GM12891 (cell line): ENCODE results near the gene CENPM.
A peak's percentile ranks its signal among the peaks of the same experiment; 100 is the strongest.
"Not testable (repeated sequence)": the region's sequence is repeated elsewhere in the genome, so short reads cannot be mapped to it uniquely, and the experiment has no call there.

Experiments used
- DNase-seq: peaks from one replicate; pipeline ENCODE4 v3.0.0; 2011; ENCODE audit warnings: low spot score; ENCODE audit not compliant: insufficient read length
- FAIRE-seq: peaks from 2 replicates; lab custom pipeline; 2011; peaks lifted over from hg19 to GRCh38; lab: Jason Lieb, UNC
- PAX5 ChIP-seq: IDR thresholded peaks from 2 replicates; pipeline ENCODE4 v1.6.1; 2011; ENCODE audit warnings: low read length, moderate library complexity, mild to moderate bottlenecking; ENCODE audit not compliant: insufficient read depth, severe bottlenecking
- POLR2A ChIP-seq: IDR thresholded peaks from 2 replicates; pipeline ENCODE4 v1.6.1; 2011; ENCODE audit warnings: low read depth, low read length, control low read depth
- POLR2AphosphoS5 ChIP-seq: IDR thresholded peaks from 2 replicates; pipeline ENCODE4 v1.6.1; 2011; ENCODE audit warnings: low read depth, low read length, control low read depth
- POU2F2 ChIP-seq: IDR thresholded peaks from 2 replicates; pipeline ENCODE4 v1.6.1; 2011; ENCODE audit warnings: low read depth, mild to moderate bottlenecking, control low read depth, low read length, moderate library complexity
- SPI1 ChIP-seq: IDR thresholded peaks from 2 replicates; pipeline ENCODE4 v1.6.1; 2011; ENCODE audit warnings: low read depth, low read length, control low read depth
- TAF1 ChIP-seq: IDR thresholded peaks from 2 replicates; pipeline ENCODE4 v1.6.1; 2011; ENCODE audit warnings: low read depth, low read length, control low read depth

CENPM gene

DNA sequence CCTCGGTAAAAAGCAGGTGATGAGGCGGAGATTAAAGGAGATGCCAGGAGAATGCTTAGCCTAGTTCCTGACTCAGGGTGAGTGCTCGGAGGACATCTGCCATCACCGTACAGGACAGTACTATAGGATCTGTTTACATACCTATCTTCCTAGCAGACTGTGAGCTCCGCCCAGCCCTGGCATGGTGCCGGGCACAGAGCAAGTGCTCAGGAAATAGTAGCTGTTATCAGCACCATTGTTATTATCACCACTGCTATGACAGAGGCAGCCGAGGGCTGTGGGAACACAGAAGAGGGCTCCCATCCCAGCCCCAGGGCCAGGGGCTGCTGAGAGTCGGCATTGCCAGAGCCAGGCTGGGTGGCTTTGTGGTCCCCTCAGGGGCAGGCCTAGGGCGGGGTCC lies 21.6 kb upstream of the CENPM start:
- TF ChIP-seq SPI1 (no peak), POLR2A (no peak), POU2F2 (no peak), PAX5 (no peak), TAF1 (no peak), POLR2AphosphoS5 (no peak)
- DNase-seq = no peak
- no peak for FAIRE-seq

DNA sequence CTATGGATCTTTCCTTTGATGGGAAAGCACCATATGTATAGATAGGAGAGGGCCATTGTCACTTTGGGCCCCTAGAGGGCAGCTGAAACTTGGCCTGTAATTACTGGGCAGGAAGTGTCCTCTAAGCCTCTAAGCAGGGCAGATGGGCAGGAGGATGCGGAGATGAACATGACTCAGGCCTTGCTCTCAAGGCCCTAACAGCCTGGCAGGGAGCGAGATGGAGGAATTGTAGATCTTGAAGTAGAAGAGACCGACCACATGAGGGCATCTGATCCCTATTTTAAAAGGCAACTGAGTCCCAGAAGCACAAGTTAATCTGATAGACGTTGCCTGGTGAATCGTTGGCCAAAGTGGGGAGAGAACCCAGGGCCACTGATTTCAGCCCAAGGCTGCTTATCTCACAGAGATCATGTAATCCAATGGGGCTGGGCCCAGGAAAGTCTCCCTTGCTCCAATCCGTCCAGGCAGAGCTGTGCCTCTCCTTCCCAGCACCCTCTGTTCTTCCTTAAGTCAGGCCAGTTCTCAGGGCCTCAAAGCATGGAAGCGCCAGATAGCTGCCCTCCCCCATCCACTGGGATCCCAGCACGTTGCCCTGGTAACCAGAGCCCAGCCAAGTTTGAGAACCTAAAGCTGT lies 19.8 kb upstream of the CENPM start:
- no peak for TF ChIP-seq SPI1
- TF ChIP-seq POU2F2 = no peak
- TF ChIP-seq POLR2AphosphoS5 = no peak
- TF ChIP-seq TAF1 = no peak
- TF ChIP-seq POLR2A = no peak
- no peak for TF ChIP-seq PAX5
- DNase-seq (peak; percentile 49), FAIRE-seq (peak; percentile 87)

DNA sequence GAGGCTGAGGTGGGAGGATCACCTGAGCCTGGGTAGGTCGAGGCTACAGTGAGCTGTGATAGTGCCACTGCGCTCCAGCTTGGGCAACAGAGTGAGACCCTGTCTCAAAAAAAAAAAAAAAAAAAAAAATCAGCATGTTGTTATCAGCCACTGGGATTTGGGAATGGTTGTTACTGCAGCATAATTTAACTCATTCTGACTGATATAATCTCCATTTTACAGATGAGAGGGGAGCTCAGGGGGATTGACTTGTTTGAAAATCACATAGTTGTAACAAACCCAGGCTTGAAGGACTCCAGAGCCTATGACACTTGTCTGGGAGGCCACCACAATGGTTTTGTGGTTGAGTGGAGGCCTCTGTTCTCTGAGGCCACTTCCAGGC lies 19.3 kb upstream of the CENPM start:
- no peak for DNase-seq
- FAIRE-seq = no peak
- TF ChIP-seq POU2F2 (no peak), POLR2A (no peak), SPI1 (no peak), TAF1 (no peak), PAX5 (no peak), POLR2AphosphoS5 (no peak)

DNA sequence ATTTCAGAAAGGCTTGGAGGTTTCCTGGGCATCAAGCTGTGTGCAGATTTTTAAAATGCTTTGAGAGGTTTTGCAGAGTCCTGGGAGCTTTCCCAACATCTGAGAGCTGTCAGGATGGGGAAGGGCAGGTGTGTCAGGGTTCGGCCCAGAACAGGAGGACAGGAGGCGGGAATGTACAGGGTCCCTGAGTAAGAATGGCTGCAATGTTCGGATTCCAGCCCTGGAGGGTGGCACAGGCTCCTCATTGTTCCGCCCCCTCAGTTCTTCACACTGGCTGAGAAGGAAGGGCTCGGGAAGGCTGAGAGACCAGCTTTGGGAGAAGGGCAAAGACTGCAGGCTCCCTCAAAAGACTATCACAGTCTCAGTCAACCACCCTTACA lies 17.1 kb upstream of the CENPM start:
- DNase-seq (no peak), FAIRE-seq (no peak)
- no peak for TF ChIP-seq POLR2A
- TF ChIP-seq POU2F2 = no peak
- TF ChIP-seq POLR2AphosphoS5 = no peak
- TF ChIP-seq TAF1 = no peak
- TF ChIP-seq PAX5 = no peak
- no peak for TF ChIP-seq SPI1

DNA sequence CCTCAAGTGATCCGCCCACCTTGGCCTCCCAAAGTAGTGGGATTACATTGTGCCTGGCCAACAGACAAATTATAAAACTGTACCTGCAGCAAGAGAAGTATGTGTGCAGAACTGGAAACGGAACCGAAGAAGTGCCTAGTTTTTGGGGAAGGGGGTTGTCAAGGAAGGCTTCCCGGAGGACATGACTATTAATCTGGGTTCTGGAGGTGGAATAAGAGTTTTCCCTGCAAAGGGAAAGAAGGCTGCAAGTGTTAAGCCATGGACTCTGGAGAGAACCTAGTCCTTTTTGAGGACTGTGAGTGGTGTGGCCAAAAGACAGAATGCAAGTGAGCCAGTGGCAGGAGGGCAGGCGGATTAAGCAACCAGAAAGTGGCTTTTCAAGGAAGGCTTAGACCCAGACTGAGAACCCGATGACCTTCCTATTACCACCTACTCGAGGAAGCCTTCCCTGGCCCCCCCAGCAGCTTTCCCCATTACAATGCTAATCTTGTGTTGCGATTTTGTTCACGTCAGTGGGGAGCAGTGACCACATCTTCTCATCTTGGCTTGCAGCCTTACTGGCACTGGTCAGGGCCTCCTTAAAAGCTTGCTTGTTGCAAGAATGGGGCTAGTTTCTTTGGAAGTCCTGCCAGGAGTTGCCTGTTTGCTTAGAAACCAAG lies 16.6 kb upstream of the CENPM start:
- no peak for DNase-seq
- FAIRE-seq = no peak
- TF ChIP-seq PAX5 (no peak), POLR2AphosphoS5 (no peak), SPI1 (no peak), TAF1 (no peak), POLR2A (no peak), POU2F2 (no peak)

DNA sequence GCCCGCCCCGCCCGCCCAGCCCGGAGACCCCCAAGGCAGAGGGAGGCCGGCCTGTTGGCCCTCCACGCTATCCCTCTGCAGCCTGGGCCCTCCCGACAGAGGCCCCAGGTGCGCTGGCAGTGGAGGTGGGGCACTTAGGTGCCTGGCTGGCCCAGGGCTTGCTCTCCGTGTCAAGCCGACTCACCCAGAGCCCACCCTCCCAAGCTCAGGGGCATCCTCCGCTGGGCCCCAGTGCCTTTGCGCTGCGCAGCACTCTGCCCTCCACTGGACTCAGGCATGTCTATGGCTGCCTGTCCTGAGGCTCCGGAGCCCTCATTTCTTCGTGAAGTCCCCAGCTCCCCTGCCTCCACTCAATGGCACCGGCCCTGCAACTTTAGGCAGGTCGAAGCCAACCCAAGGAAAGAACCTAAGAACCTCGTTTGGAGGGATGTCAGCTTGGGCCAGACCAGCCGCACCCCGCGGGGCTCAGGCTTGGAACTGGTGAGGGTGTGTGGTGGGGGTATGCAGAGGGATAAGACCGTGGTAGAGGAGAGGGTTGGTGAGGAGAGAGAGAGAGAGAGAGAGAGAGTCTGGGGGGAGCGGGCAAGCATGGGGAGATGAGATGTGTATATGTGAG lies 11.1 kb upstream of the CENPM start:
- FAIRE-seq (no peak), DNase-seq (no peak)
- TF ChIP-seq TAF1 (0 out of 2 replicates have a peak, but pooled peaks have one; percentile 2), SPI1 (no peak)

DNA sequence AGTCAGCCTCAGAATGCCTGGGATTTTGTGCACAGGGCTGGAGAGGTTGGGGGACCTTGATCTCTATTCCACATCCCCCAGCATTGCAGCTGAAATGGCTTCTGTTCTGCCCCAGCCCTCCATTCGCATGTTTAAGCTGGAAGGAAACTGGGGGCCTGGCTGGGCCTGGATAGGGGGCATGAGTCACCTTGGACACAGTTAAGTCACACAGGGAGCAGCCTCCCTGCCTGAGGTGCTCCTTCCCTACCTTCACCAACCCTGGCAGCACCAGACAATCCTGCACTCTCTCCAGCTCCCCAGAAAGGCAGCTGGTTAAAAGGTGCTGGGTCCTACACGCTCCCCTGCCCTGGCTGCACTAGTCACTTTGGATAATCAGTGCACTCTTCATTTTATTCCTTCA lies 5.8 kb upstream of the CENPM start:
- FAIRE-seq = no peak
- TF ChIP-seq PAX5 (no peak), TAF1 (no peak), POLR2A (no peak), POLR2AphosphoS5 (no peak), SPI1 (no peak), POU2F2 (no peak)

DNA sequence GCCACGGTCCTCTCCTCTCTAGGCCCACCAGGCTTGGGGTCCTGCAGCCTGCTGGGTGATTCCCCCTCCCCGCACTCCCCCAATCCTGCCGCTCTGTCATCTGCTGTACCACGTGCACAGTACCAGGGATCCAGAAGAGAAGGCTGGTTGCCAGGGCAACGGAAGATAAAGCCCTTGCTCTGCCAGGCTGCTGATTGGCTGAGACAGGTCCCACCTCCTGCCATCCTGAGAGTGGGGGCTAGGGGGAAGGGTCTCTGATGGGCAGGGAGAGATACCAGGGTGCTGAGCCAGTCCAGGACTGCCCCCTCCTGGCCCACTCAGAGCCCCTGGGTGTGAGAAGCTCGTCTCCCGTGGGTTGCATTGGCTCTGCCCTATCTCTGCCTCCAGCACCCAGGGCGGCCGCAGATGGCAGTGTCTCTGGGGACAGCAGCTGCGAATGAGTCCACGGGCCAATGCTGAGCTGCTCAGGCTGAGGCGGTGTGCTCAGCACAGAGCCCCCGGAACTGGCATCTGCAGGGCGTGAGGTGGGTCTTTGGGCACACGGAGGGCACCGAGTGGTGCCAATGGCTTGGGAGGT lies 5.0 kb upstream of the CENPM start, which contains the start of gene SMIM45:
Gene SMIM45 (plus strand): TSS at position 253 of the 577 bp plus-strand sequence.
- no peak for DNase-seq
- peak; percentile 50 for FAIRE-seq
- TF ChIP-seq TAF1 = no peak
- no peak for TF ChIP-seq POU2F2
- TF ChIP-seq POLR2AphosphoS5 = no peak
- TF ChIP-seq POLR2A = no peak
- no peak for TF ChIP-seq PAX5
- TF ChIP-seq SPI1 = no peak

More for the DNA sequence above, 5.8 kb upstream of the CENPM start:
- DNase-seq = no peak

DNA sequence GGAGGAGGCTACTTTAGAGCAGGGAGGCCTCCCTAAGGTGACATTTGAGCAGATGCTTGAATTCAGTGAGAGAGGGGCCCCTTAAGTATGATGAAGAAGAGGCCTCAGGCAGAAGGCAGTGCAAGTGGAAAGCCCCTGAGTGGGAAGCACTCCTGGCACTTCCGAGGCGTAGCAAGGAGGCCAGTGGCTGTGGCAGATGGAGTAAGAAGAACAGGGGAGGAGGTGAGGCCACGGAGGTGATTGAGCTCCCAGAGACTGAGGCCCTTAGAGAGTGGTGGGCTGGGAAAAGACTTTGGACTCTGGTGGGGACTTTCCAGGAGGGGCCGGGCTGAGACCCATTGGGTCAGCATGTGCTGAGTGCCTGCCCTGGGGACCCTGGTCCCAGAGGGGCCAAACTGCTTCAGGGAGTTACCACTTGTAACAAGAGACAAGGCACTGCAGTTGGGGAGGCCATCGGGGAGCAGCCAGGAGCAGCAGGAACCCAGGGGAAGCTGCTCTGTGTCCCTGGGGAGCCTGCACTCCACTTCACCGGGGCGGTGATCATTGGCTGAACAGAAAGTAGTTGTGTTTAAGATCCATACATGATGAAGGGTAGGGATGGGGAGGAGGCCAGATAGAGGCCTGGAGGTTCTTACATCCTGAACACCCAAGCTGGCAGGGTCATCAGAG lies 2.5 kb upstream of the CENPM start:
- 0 out of 2 replicates have a peak, but pooled peaks have one; percentile 42 for TF ChIP-seq POLR2AphosphoS5
- peak; percentile 51; the same call in 1 of the 2 replicates for TF ChIP-seq TAF1
- TF ChIP-seq POLR2A = peak; percentile 39; the same call in 1 of the 2 replicates
- TF ChIP-seq POU2F2 = 0 out of 2 replicates have a peak, but pooled peaks have one; percentile 31
- TF ChIP-seq SPI1 = no peak
- no peak for TF ChIP-seq PAX5
- DNase-seq (no peak), FAIRE-seq (peak; percentile 48)

DNA sequence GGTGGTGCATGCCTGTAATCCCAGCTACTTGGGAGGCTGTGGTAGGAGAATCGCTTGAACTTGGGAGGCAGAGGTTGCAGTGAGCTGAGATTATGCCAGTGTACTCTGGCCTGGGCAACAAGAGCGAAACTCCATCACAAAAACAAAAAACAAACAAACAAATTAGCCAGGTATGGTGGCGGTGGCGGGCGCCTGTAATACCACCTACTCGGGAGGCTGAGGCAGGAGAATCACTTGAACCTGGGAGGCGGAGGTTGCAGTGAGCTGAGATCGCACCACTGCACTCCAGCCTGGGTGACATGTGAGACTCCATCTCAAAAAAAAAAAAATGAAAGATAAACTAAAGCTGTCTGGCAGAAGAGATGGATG lies 2.0 kb upstream of the CENPM start:
- not testable (repeated sequence) for FAIRE-seq, DNase-seq
